ENCODE data around the gene KIF5B. TPM values are rescaled to one million over a fixed set of nuclear protein-coding genes. Genes with fewer than 3 reads are reported as not detected.
"Not testable (repeated sequence)": the region's sequence is repeated elsewhere in the genome, so short reads cannot be mapped to it uniquely, and the experiment has no call there.

KIF5B gene
- total and polyA plus RNA-seq, 7 donors = 46.5 to 135 (median 97.4) TPM

GRCh38 chr10:32049113-32049512 lies 7.1 kb downstream of the KIF5B start:
- H3K9me3 ChIP-seq = no peaks in the 10 kb centered on the region
- intact Hi-C loops (cut with DNase I) = no loop called here
- no peak overlapping the region for H3K4me3 ChIP-seq
- H3K27me3 ChIP-seq (ENCODE audit: insufficient read depth in 3 of 3, low read length in 2 of 3) = no peaks in the 10 kb centered on the region
- ATAC-seq = no peak
- WGBS, 3 donors = 71 to 73% (median 72%) methylated on average over 4 of the region's 4 CpGs
- peaks cover 45% of the 10 kb centered on the region for H3K4me1 ChIP-seq
- DNase-seq = no peak
- H3K27ac ChIP-seq = no peak overlapping the region
- no peak for TF ChIP-seq CTCF (IDR thresholded peaks at IDR 0.05)
- H3K36me3 ChIP-seq (ENCODE audit: insufficient read depth in 1 of 2, low read depth in 1 of 2) = peaks cover 7 to 41% of the 10 kb centered on the region in 2 donors

- ATAC-seq (no peak), DNase-seq (no peak)
- intact Hi-C loops (cut with DNase I) = no loop called here
- TF ChIP-seq CTCF (IDR thresholded peaks at IDR 0.05) = no peak
- Histone ChIP-seq H3K4me1 (peaks cover 36% of the 10 kb centered on the region), H3K36me3 (ENCODE audit: insufficient read depth in 1 of 2, low read depth in 1 of 2) (peaks cover 7 to 44% of the 10 kb centered on the region in 2 donors), H3K4me3 (no peak overlapping the region), H3K9me3 (no peaks in the 10 kb centered on the region), H3K27ac (no peak overlapping the region), H3K27me3 (ENCODE audit: insufficient read depth in 3 of 3, low read length in 2 of 3) (no peaks in the 10 kb centered on the region)
- 96 to 100% (median 97%) methylated on average over 1 of the region's 1 CpG for WGBS, 3 donors
Measured at GRCh38 chr10:32048282-32048681, 7.9 kb downstream of the KIF5B start.

- no peak overlapping the region for H3K4me3 ChIP-seq
- intact Hi-C loops (cut with DNase I) = no loop called here
- DNase-seq (no peak), ATAC-seq (no peak)
- H3K27me3 ChIP-seq (ENCODE audit: insufficient read depth in 3 of 3, low read length in 2 of 3) = no peaks in the 10 kb centered on the region
- TF ChIP-seq CTCF (IDR thresholded peaks at IDR 0.05) = no peak
- no peaks in the 10 kb centered on the region for H3K9me3 ChIP-seq
- peaks cover 7 to 44% of the 10 kb centered on the region in 2 donors for H3K36me3 ChIP-seq (ENCODE audit: insufficient read depth in 1 of 2, low read depth in 1 of 2)
- no peak overlapping the region for H3K27ac ChIP-seq
- H3K4me1 ChIP-seq = peaks cover 32% of the 10 kb centered on the region
Measured at GRCh38 chr10:32047881-32048280, 8.3 kb downstream of the KIF5B start.

GRCh38 chr10:32046151-32046550 lies 10.1 kb downstream of the KIF5B start:
- no peaks in the 10 kb centered on the region for H3K9me3 ChIP-seq
- WGBS, 3 donors = 94 to 98% (median 96%) methylated on average over 3 of the region's 3 CpGs
- peaks cover 7 to 44% of the 10 kb centered on the region in 2 donors for H3K36me3 ChIP-seq (ENCODE audit: insufficient read depth in 1 of 2, low read depth in 1 of 2)

GRCh38 chr10:32042730-32043129 lies 13.5 kb downstream of the KIF5B start:
- Histone ChIP-seq H3K4me1 (peaks cover 18% of the 10 kb centered on the region), H3K36me3 (ENCODE audit: insufficient read depth in 1 of 2, low read depth in 1 of 2) (peaks cover 7 to 58% of the 10 kb centered on the region in 2 donors)
- H3K4me3 ChIP-seq; H3K27me3 ChIP-seq (ENCODE audit: insufficient read depth in 3 of 3, low read length in 2 of 3); intact Hi-C loops (cut with DNase I); H3K27ac ChIP-seq; DNase-seq; H3K9me3 ChIP-seq: not testable (repeated sequence)
- ATAC-seq = peak in 1 of 4 donors; percentile 18
- 74 to 82% (median 74%) methylated on average over 8 of the region's 8 CpGs for WGBS, 3 donors

More at GRCh38 chr10:32046151-32046550, 10.1 kb downstream of the KIF5B start:
- no peaks in the 10 kb centered on the region for H3K27me3 ChIP-seq (ENCODE audit: insufficient read depth in 3 of 3, low read length in 2 of 3)
- H3K27ac ChIP-seq = no peak overlapping the region
- peaks cover 15% of the 10 kb centered on the region for H3K4me1 ChIP-seq
- H3K4me3 ChIP-seq = no peak overlapping the region
- intact Hi-C loops (cut with DNase I) = no loop called here
- DNase-seq (no peak), ATAC-seq (no peak)
- no peak for TF ChIP-seq CTCF (IDR thresholded peaks at IDR 0.05)
